ELR (cell line): Measurements from ENCODE around the gene STEAP3.
A peak's percentile ranks its signal among the peaks of the same experiment; 100 is the strongest.

Experiments used
- DNase-seq: peaks from one replicate; pipeline ENCODE4 v3.0.0-alpha.2; 2015; ENCODE audit warnings: low read depth

STEAP3 gene

GRCh38 chr2:119246884-119247843 lies 23.5 kb downstream of the STEAP3 start:
- DNase-seq, result no peak

- no peak for DNase-seq
Observed at GRCh38 chr2:119247844-119248271, 24.2 kb downstream of the STEAP3 start.

GRCh38 chr2:119248311-119248710 lies 24.7 kb downstream of the STEAP3 start:
- DNase-seq, result peak; percentile 56

- no peak for DNase-seq
Observed at GRCh38 chr2:119248751-119249150, 25.1 kb downstream of the STEAP3 start.

- DNase-seq, result no peak
Observed at GRCh38 chr2:119249311-119249710, 25.7 kb downstream of the STEAP3 start.

GRCh38 chr2:119249855-119250717 lies 26.5 kb downstream of the STEAP3 start:
- no peak for DNase-seq

GRCh38 chr2:119250718-119251290 lies 27.2 kb downstream of the STEAP3 start:
- no peak for DNase-seq

GRCh38 chr2:119251652-119252051 lies 28.0 kb downstream of the STEAP3 start:
- no peak for DNase-seq

- peak; percentile 98 for DNase-seq
Observed at GRCh38 chr2:119252186-119253113, 28.8 kb downstream of the STEAP3 start.

- DNase-seq, result peak; percentile 77
Observed at GRCh38 chr2:119253114-119253702, 29.6 kb downstream of the STEAP3 start.

GRCh38 chr2:119253760-119254600 lies 30.3 kb downstream of the STEAP3 start:
- no peak for DNase-seq

- DNase-seq, result no peak
Observed at GRCh38 chr2:119254601-119255080, 31.0 kb downstream of the STEAP3 start.

- peak; percentile 97 for DNase-seq
Observed at GRCh38 chr2:119255760-119256581, 32.3 kb downstream of the STEAP3 start.

GRCh38 chr2:119256582-119256921 lies 32.9 kb downstream of the STEAP3 start:
- no peak for DNase-seq

GRCh38 chr2:119257198-119257597 lies 33.6 kb downstream of the STEAP3 start:
- DNase-seq, result no peak

GRCh38 chr2:119259296-119259860 lies 35.7 kb downstream of the STEAP3 start:
- DNase-seq, result no peak

- DNase-seq, result no peak
Observed at GRCh38 chr2:119260646-119261492, 37.2 kb downstream of the STEAP3 start.
